Measurements from ENCODE around the gene NOC4L. TPM values are rescaled to one million over a fixed set of nuclear protein-coding genes. Genes with fewer than 3 reads are reported as not detected.

NOC4L gene
- polyA plus RNA-seq, 1 experiment: 8.1 TPM

- DNase-seq (ENCODE audit: low read depth): no peak
- no peak overlapping the region for H3K4me3 ChIP-seq (ENCODE audit: low read depth, low read length)
- POLR2A ChIA-PET: no interaction called here
- CTCF ChIA-PET: no interaction called here
- no peak for TF ChIP-seq CTCF (IDR thresholded peaks at IDR 0.05; ENCODE audit: insufficient read depth, low read depth, low read length)
- H3K36me3 ChIP-seq (ENCODE audit: control insufficient read depth, insufficient read depth, low read length): no peaks in the 10 kb centered on the region
- peaks cover 3% of the 10 kb centered on the region for H3K27me3 ChIP-seq (ENCODE audit: control insufficient read depth, insufficient read depth, low read length)
Measured at GRCh38 chr12:132196038-132196872, 52.0 kb downstream of the NOC4L start.

GRCh38 chr12:132196873-132197390 lies 52.7 kb downstream of the NOC4L start:
- DNase-seq (ENCODE audit: low read depth): no peak
- no peaks in the 10 kb centered on the region for H3K36me3 ChIP-seq (ENCODE audit: control insufficient read depth, insufficient read depth, low read length)
- H3K27me3 ChIP-seq (ENCODE audit: control insufficient read depth, insufficient read depth, low read length): peaks cover 3% of the 10 kb centered on the region
- H3K4me3 ChIP-seq (ENCODE audit: low read depth, low read length): no peak overlapping the region
- no peak for TF ChIP-seq CTCF (IDR thresholded peaks at IDR 0.05; ENCODE audit: insufficient read depth, low read depth, low read length)
- CTCF ChIA-PET: no interaction called here
- POLR2A ChIA-PET: no interaction called here

GRCh38 chr12:132197581-132198354 lies 53.5 kb downstream of the NOC4L start:
- H3K4me3 ChIP-seq (ENCODE audit: low read depth, low read length): no peak overlapping the region
- CTCF ChIA-PET: no interaction called here

GRCh38 chr12:132199101-132199500 lies 54.8 kb downstream of the NOC4L start:
- Histone ChIP-seq H3K27me3 (ENCODE audit: control insufficient read depth, insufficient read depth, low read length) (peaks cover 11% of the 10 kb centered on the region), H3K4me3 (ENCODE audit: low read depth, low read length) (no peak overlapping the region), H3K36me3 (ENCODE audit: control insufficient read depth, insufficient read depth, low read length) (no peaks in the 10 kb centered on the region)
- no peak for DNase-seq (ENCODE audit: low read depth)
- ChIA-PET POLR2A (no interaction called here), CTCF (no interaction called here)
- no peak for TF ChIP-seq CTCF (IDR thresholded peaks at IDR 0.05; ENCODE audit: insufficient read depth, low read depth, low read length)

More at GRCh38 chr12:132197581-132198354, 53.5 kb downstream of the NOC4L start:
- DNase-seq (ENCODE audit: low read depth): no peak
- no peak for TF ChIP-seq CTCF (IDR thresholded peaks at IDR 0.05; ENCODE audit: insufficient read depth, low read depth, low read length)
- Histone ChIP-seq H3K36me3 (ENCODE audit: control insufficient read depth, insufficient read depth, low read length) (no peaks in the 10 kb centered on the region), H3K27me3 (ENCODE audit: control insufficient read depth, insufficient read depth, low read length) (peaks cover 3% of the 10 kb centered on the region)
- POLR2A ChIA-PET: no interaction called here
